ENCODE measurements around the gene DOK5. TPM values are rescaled to one million over a fixed set of nuclear protein-coding genes. Genes with fewer than 3 reads are reported as not detected.

The DOK5 gene
- total and polyA plus RNA-seq, 2 of the 8 experiments (the other 6 are each of a cell fraction or from before 2014, with no cell fraction given): 8.9 to 15.0 TPM

GRCh38 chr20:54690323-54690722, 214.9 kb downstream of the DOK5 start:
- Histone ChIP-seq H3K9me3 (ENCODE audit: insufficient read depth in 2 of 2, low read depth in 1 of 2, low read length in 1 of 2) (no peaks in the 10 kb centered on the region), H3K14ac (ENCODE audit: insufficient read length) (no peak overlapping the region), H3K9ac (replicated peaks in 1 of 4; ENCODE audit: extremely low read depth in 1 of 4, low read depth in 3 of 4, low read length in 3 of 4) (no peak overlapping the region), H2BK12ac (ENCODE audit: low read depth, low read length) (no peak overlapping the region), H2BK120ac (replicated peaks; ENCODE audit: low read depth, low read length) (no peak overlapping the region), H3K23me2 (ENCODE audit: low read depth, low read length) (peaks cover 2% of the 10 kb centered on the region; the same call in 1 of the 2 replicates), H3K36me3 (ENCODE audit: control insufficient read depth in 2 of 4, insufficient read depth in 4 of 4, low read length in 3 of 4) (no peaks in the 10 kb centered on the region), H3K4ac (replicated peaks; ENCODE audit: insufficient read length, low read depth, low read length) (no peak overlapping the region), H3K4me3 (ENCODE audit: extremely low read depth in 1 of 4, insufficient read depth in 2 of 4, low read depth in 3 of 4, low read length in 4 of 4) (no peak overlapping the region), H3K79me2 (ENCODE audit: control insufficient read depth in 1 of 2, insufficient read depth in 2 of 2, low read length in 2 of 2) (no peaks in the 10 kb centered on the region), H4K5ac (ENCODE audit: insufficient read length, low read depth, low read length) (no peak overlapping the region), H2BK5ac (ENCODE audit: low read depth, low read length) (no peak overlapping the region), H4K91ac (replicated peaks; ENCODE audit: insufficient read length, low read length) (no peak overlapping the region), H2BK20ac (ENCODE audit: low read length) (no peak overlapping the region), H3K27ac (ENCODE audit: low read depth, low read length) (no peak overlapping the region), H2AK5ac (ENCODE audit: low read depth, low read length) (no peak overlapping the region), H3K4me2 (ENCODE audit: insufficient read depth in 1 of 2, low read depth in 2 of 2, low read length in 2 of 2) (no peak overlapping the region), H3K4me1 (replicated peaks in 1 of 4; ENCODE audit: control insufficient read depth in 3 of 4, insufficient read depth in 4 of 4, low read length in 3 of 4) (peaks cover 0 to 4% (median 0%) of the 10 kb centered on the region in 4 experiments; a peak in 1 of 7 replicates), H4K8ac (ENCODE audit: extremely low read depth, insufficient read depth, low read length) (no peak overlapping the region), H3K56ac (replicated peaks; ENCODE audit: insufficient read length, low read depth, low read length) (no peak overlapping the region), H4K20me1 (replicated peaks in 1 of 2; ENCODE audit: control insufficient read depth in 1 of 2, insufficient read depth in 2 of 2, low read length in 2 of 2) (no peaks in the 10 kb centered on the region), H3K27me3 (replicated peaks in 1 of 4; ENCODE audit: control insufficient read depth in 3 of 4, extremely low read depth in 1 of 4, insufficient read depth in 3 of 4, low read length in 3 of 4) (no peaks in the 10 kb centered on the region), H2AFZ (ENCODE audit: low read length) (no peak overlapping the region), H2BK15ac (ENCODE audit: low read length) (no peak overlapping the region), H3K79me1 (ENCODE audit: low read depth, low read length) (no peaks in the 10 kb centered on the region), H3K18ac (ENCODE audit: extremely low read depth, low read length) (no peak overlapping the region), H3K23ac (ENCODE audit: insufficient read length) (no peak overlapping the region)
- FAIRE-seq (no peak), DNase-seq (ENCODE audit: low read depth in 1 of 2, low spot score in 2 of 2) (no peak)
- POLR2A ChIA-PET (ENCODE audit: partially characterized antibody): no interaction called here
- CTCF ChIA-PET (ENCODE audit: partially characterized antibody): interaction anchor here (0.7 kb wide), 1 partner anchor 370 kb away, joined by 4 read pairs; no protein-coding TSS in a partner anchor
- WGBS, 2 experiments (ENCODE audit: extremely low coverage in 1 of 2, insufficient coverage in 1 of 2, insufficient read length in 1 of 2, insufficient replicate concordance in 2 of 2, low coverage in 1 of 2, low lambda C conversion rate in 2 of 2, missing lambda C conversion rate in 1 of 2): 89% methylated on average over 3 of the region's 3 CpGs; no CpG with 5 or more reads in 1 of the 2 experiments
